GM23248 (cell line): Measurements from ENCODE around the gene APOC3. TPM values are rescaled to one million over a fixed set of nuclear protein-coding genes. Genes with fewer than 3 reads are reported as not detected.

Source experiments
- DNase-seq: peaks from one replicate; pipeline ENCODE4 v3.0.0-alpha.2; 2015
- H2AFZ ChIP-seq: fragments of 200-600 bp; sonication (generic); 2 replicates; pipeline ENCODE4 v1.6.1; 2016; ENCODE audit warnings: antibody characterized with exemption
- H3F3A ChIP-seq: fragments of 200-600 bp; sonication (generic); 2 replicates; pipeline ENCODE4 v1.6.1; 2016; ENCODE audit warnings: mild to moderate bottlenecking, antibody characterized with exemption, mixed run types; ENCODE audit not compliant: insufficient read depth
- H3K27ac ChIP-seq: fragments of 200-600 bp; sonication (generic); 2 replicates; pipeline ENCODE4 v1.5.1; 2016; ENCODE audit warnings: mild to moderate bottlenecking
- H3K27me3 ChIP-seq: fragments of 200-600 bp; sonication (generic); replicated peaks from 2 replicates; pipeline ENCODE4 v1.6.1; 2016; ENCODE audit warnings: mild to moderate bottlenecking; ENCODE audit not compliant: insufficient read depth
- H3K36me3 ChIP-seq: fragments of 200-600 bp; sonication (generic); 2 replicates; pipeline ENCODE4 v1.6.1; 2016; ENCODE audit warnings: low read depth, mild to moderate bottlenecking
- H3K4me1 ChIP-seq: fragments of 200-600 bp; sonication (generic); 2 replicates; pipeline ENCODE4 v1.6.1; 2016; ENCODE audit warnings: mild to moderate bottlenecking; ENCODE audit not compliant: insufficient read depth
- H3K4me2 ChIP-seq: fragments of 200-600 bp; sonication (generic); one replicate; pipeline ENCODE4 v1.6.1; 2016; ENCODE audit warnings: mild to moderate bottlenecking; ENCODE audit not compliant: unreplicated experiment
- H3K4me3 ChIP-seq: fragments of 200-600 bp; sonication (generic); 2 replicates; pipeline ENCODE4 v1.5.1; 2016; ENCODE audit warnings: mild to moderate bottlenecking
- H3K79me2 ChIP-seq: fragments of 200-600 bp; sonication (generic); 2 replicates; pipeline ENCODE4 v1.6.1; 2016; ENCODE audit warnings: mild to moderate bottlenecking; ENCODE audit not compliant: insufficient read depth
- H3K9ac ChIP-seq: fragments of 200-600 bp; sonication (generic); 2 replicates; pipeline ENCODE4 v1.6.1; 2016; ENCODE audit warnings: mild to moderate bottlenecking
- H3K9me2 ChIP-seq: fragments of 200-600 bp; sonication (generic); 2 replicates; pipeline ENCODE4 v1.6.1; 2016; ENCODE audit warnings: mixed run types, mild to moderate bottlenecking, moderate library complexity; ENCODE audit not compliant: insufficient read depth
- H3K9me3 ChIP-seq: fragments of 200-600 bp; sonication (generic); one replicate; pipeline ENCODE4 v1.6.1; 2017; ENCODE audit warnings: low read depth
- H4K20me1 ChIP-seq: fragments of 200-600 bp; sonication (generic); 2 replicates; pipeline ENCODE4 v1.6.0; 2016; ENCODE audit not compliant: insufficient read depth
- EZH2 ChIP-seq: fragments of 200-600 bp; sonication (generic); IDR thresholded peaks from 2 replicates; pipeline ENCODE4 v1.6.1; 2018; ENCODE audit warnings: antibody characterized with exemption, mild to moderate bottlenecking; ENCODE audit not compliant: insufficient read depth, poor library complexity, severe bottlenecking
- EZH2phosphoT487 ChIP-seq: fragments of 200-600 bp; sonication (generic); IDR thresholded peaks from 2 replicates; pipeline ENCODE4 v1.6.1; 2018; ENCODE audit warnings: antibody characterized with exemption, moderate library complexity, mild to moderate bottlenecking, low read depth; ENCODE audit not compliant: insufficient read depth
- WGBS, 2 experiments: methylation state at CpG; one replicate each; pipeline ENCODE4 v1.1.6; 2015 to 2017; ENCODE audit warnings: low lambda C conversion rate in 2 of 2, low coverage in 1 of 2; ENCODE audit errors: missing lambda C conversion rate in 2 of 2; 5-methylcytosine and 5-hydroxymethylcytosine counted together
- in situ Hi-C: fragments of 300-500 bp; cut with MboI; formaldehyde crosslinking; loops from 2 replicates; pipeline ENCODE4 v1.15.0; 2020
- polyA plus RNA-seq: library from polyadenylated mRNA; unstranded; fragments of >200 nt; fragmentation: Nextera tagmentation; extraction: Ambion mirVana; gene quantifications from 2 replicates; pipeline ENCODE4 v1.2.1, GENCODE V29; 2016
- total RNA-seq: library from RNA; depleted of rRNA; stranded (reverse); fragments of >200 nt; shearing (Covaris generic); gene quantifications from 2 replicates; pipeline ENCODE4 v1.2.3, GENCODE V29; 2014

The APOC3 gene
- total and polyA plus RNA-seq, 2 experiments from 2014 or later = not detected

DNA sequence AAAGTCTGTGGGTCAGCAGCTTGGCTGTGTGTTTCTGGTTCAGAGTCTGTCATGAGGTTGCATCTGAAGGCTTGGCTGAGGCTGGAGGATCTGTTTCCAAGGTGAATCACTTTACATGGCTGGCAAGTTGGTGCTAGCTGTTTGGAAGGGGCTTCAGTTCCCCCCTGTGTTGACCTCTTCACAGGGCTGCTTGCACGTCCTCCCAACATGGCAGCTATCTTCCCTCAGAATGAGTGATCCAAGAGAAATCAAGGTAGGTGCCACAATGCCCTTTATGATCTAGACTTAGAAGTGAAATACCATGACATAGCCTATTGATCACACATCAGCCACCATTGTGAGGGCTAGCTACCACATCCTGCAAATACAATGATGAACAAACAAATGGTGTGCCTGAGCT is 16.5 kb upstream of the APOC3 start:
- H3F3A ChIP-seq = peaks cover 7% of the 10 kb centered on the region; the same call in 1 of the 2 replicates
- H3K27ac ChIP-seq = no peak overlapping the region
- H3K4me3 ChIP-seq = no peak overlapping the region
- 22 to 50% methylated on average over 1 of the region's 1 CpG for WGBS, 2 experiments
- H3K79me2 ChIP-seq = no peaks in the 10 kb centered on the region
- no peak for TF ChIP-seq EZH2
- TF ChIP-seq EZH2phosphoT487 = no peak
- in situ Hi-C loops = no loop called here
- H3K36me3 ChIP-seq = no peaks in the 10 kb centered on the region
- H4K20me1 ChIP-seq = no peaks in the 10 kb centered on the region
- peaks cover 17% of the 10 kb centered on the region for H3K4me1 ChIP-seq
- no peaks in the 10 kb centered on the region for H3K9me3 ChIP-seq
- H3K9me2 ChIP-seq = no peaks in the 10 kb centered on the region
- no peaks in the 10 kb centered on the region for H3K27me3 ChIP-seq
- DNase-seq = no peak
- H3K4me2 ChIP-seq = no peak overlapping the region
- no peak overlapping the region for H2AFZ ChIP-seq
- no peak overlapping the region for H3K9ac ChIP-seq

DNA sequence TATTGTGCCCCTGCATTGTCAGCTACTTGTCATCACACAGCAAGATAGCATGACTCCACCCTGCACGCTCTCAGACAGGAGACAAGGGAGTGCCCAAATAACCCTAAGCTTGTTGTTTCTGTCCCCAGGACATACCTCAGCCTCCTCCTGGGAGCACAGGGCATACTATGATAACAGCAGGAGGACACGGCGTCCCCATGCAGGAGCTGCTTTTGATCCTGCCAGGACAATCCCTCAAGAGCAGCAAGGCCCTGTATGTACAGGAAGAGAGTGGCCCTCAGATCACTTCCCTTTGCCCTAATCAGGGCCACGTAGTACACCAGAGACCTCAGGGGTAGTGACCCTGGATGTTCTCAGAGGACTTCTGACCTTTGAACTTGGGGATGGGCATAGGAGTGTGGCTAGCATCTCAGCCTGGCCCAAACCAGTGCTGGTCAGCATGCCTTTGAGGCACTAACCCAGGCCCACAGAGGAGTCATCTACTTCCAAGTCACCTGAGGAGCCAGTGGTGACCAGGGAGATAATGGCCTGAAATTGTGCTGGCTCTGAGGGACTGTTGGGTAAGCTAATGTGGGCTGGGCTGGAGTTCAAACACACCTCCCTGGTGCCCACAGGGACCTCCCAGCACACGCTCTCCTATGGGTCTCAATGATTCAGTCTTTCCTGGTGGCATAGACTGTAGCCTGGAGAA is 15.8 kb upstream of the APOC3 start:
- no peaks in the 10 kb centered on the region for H3K9me2 ChIP-seq
- H3K79me2 ChIP-seq = no peaks in the 10 kb centered on the region
- H3K4me1 ChIP-seq = peaks cover 12% of the 10 kb centered on the region
- H3K4me2 ChIP-seq = no peak overlapping the region
- H3F3A ChIP-seq = peaks cover 7% of the 10 kb centered on the region; the same call in 1 of the 2 replicates
- H3K9ac ChIP-seq = no peak overlapping the region
- peak; percentile 62 for DNase-seq
- WGBS, 2 experiments = 39 to 59% methylated on average over 4 to 5 of the region's 5 CpGs
- peak overlapping the region; percentile 49 for H3K27ac ChIP-seq
- no peak for TF ChIP-seq EZH2phosphoT487
- TF ChIP-seq EZH2 = no peak
- no peak overlapping the region for H3K4me3 ChIP-seq
- H3K27me3 ChIP-seq = no peaks in the 10 kb centered on the region
- H3K9me3 ChIP-seq = no peaks in the 10 kb centered on the region
- in situ Hi-C loops = no loop called here
- H3K36me3 ChIP-seq = no peaks in the 10 kb centered on the region
- no peaks in the 10 kb centered on the region for H4K20me1 ChIP-seq
- no peak overlapping the region for H2AFZ ChIP-seq

DNA sequence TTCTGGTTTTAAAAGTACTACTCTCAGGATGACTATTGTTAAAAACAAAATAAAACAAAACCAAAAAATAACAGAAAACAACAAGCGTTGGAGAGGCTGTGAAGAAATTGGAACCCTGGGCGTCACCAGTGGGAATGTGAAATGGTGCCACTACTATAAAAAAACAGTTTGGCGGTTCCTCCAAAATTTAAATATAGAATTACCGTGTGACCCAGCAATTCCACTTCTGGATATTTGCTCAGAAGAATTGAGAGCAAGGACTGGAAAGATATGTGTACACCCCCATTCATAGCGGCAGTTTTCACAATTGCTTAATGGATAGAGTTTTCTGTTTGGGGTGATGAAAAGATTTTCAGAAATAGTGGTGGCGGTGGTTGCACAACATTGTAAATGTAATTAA is 15.2 kb upstream of the APOC3 start:
- Histone ChIP-seq H3K4me1 (peaks cover 8% of the 10 kb centered on the region), H3K4me3 (no peak overlapping the region), H2AFZ (no peak overlapping the region), H3K9ac (no peak overlapping the region), H3K27ac (peak overlapping the region; percentile 49), H3K27me3 (no peaks in the 10 kb centered on the region), H3K9me2 (no peaks in the 10 kb centered on the region), H3K9me3 (no peaks in the 10 kb centered on the region), H3K36me3 (no peaks in the 10 kb centered on the region), H3F3A (peaks cover 7% of the 10 kb centered on the region; the same call in 1 of the 2 replicates), H3K4me2 (no peak overlapping the region), H3K79me2 (no peaks in the 10 kb centered on the region), H4K20me1 (no peaks in the 10 kb centered on the region)
- no peak for TF ChIP-seq EZH2phosphoT487
- no peak for TF ChIP-seq EZH2
- no peak for DNase-seq
- in situ Hi-C loops = no loop called here
- WGBS, 2 experiments = 81 to 86% methylated on average over 6 of the region's 6 CpGs

GRCh38 chr11:116819049-116819448 is 10.7 kb upstream of the APOC3 start:
- H3K9me2 ChIP-seq = no peaks in the 10 kb centered on the region
- no peak for DNase-seq
- H3K27ac ChIP-seq = no peak overlapping the region
- H3K4me2 ChIP-seq = no peak overlapping the region
- no peak overlapping the region for H2AFZ ChIP-seq
- H3K27me3 ChIP-seq = no peaks in the 10 kb centered on the region
- no peaks in the 10 kb centered on the region for H3K79me2 ChIP-seq
- TF ChIP-seq EZH2phosphoT487 (no peak), EZH2 (no peak)
- H3K36me3 ChIP-seq = no peaks in the 10 kb centered on the region
- H3F3A ChIP-seq = no peaks in the 10 kb centered on the region
- H4K20me1 ChIP-seq = no peaks in the 10 kb centered on the region
- 76 to 78% methylated on average over 9 of the region's 9 CpGs for WGBS, 2 experiments
- H3K9ac ChIP-seq = no peak overlapping the region
- no peaks in the 10 kb centered on the region for H3K4me1 ChIP-seq
- no peak overlapping the region for H3K4me3 ChIP-seq
- in situ Hi-C loops = no loop called here
- no peaks in the 10 kb centered on the region for H3K9me3 ChIP-seq
